ENCODE measurements around the gene ACTL7A.

Gene ACTL7A

DNA sequence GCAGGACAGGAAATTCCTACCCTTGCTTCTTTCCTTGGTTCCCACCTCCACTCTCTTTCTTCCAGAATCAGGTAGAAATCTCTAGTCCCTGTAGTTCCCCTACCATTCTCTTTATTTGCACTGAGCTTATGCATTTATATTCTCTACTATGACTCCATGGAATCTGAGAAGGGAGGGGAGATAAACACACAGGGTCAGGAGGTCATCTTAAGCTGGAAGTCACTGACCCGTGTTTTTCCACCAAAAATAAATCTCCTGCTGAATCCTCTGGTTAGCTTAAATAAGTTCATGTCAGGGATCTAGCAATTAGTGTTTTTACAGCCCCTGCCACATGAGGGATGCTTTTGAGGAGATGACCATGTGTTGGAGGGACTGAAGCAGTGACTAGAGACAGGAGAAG lies 10.0 kb upstream of the ACTL7A start:
- TF ChIP-seq TOX (CRISPR knock-in tag; IDR thresholded peaks at IDR 0.05; ENCODE audit: borderline replicate concordance) (no peak), ARNTL (CRISPR knock-in tag; IDR thresholded peaks at IDR 0.05; ENCODE audit: borderline replicate concordance, low read depth) (no peak), ZC3H10 (CRISPR knock-in tag; IDR thresholded peaks at IDR 0.05) (no peak), ZFP30 (CRISPR knock-in tag; IDR thresholded peaks at IDR 0.05) (no peak), ZNF565 (CRISPR knock-in tag; conservative IDR thresholded peaks at IDR 0.05; ENCODE audit: low read depth) (no peak)
- ATAC-seq, result no peak

DNA sequence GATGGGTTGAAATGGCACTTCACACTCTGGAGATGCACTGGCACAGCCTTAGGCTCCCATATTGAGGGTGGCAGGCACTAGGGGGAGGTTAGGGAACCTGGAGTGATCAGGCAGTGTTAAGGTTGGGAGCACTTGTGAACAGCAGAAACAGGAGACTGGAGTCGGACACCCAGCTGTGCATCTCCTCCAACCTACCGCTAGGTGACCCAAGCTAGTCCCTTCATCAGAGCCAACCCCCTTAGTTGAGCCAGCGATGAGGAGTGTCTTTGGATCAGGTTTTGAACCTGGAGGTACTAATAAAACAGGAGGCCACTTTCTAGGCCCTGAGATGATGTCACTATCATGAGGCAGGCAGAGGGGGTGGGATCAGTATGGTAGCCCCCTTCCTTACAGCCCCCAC lies 8.0 kb upstream of the ACTL7A start:
- TF ChIP-seq ZNF565 (CRISPR knock-in tag; conservative IDR thresholded peaks at IDR 0.05; ENCODE audit: low read depth), result no peak
- TF ChIP-seq ARNTL (CRISPR knock-in tag; IDR thresholded peaks at IDR 0.05; ENCODE audit: borderline replicate concordance, low read depth), result no peak
- TF ChIP-seq, protein P1, sequence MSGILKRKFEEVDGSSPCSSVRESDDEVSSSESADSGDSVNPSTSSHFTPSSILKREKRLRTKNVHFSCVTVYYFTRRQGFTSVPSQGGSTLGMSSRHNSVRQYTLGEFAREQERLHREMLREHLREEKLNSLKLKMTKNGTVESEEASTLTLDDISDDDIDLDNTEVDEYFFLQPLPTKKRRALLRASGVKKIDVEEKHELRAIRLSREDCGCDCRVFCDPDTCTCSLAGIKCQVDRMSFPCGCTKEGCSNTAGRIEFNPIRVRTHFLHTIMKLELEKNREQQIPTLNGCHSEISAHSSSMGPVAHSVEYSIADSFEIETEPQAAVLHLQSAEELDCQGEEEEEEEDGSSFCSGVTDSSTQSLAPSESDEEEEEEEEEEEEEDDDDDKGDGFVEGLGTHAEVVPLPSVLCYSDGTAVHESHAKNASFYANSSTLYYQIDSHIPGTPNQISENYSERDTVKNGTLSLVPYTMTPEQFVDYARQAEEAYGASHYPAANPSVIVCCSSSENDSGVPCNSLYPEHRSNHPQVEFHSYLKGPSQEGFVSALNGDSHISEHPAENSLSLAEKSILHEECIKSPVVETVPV (CRISPR knock-in tag; IDR thresholded peaks at IDR 0.05), result no peak
- TF ChIP-seq ZFP30 (CRISPR knock-in tag; IDR thresholded peaks at IDR 0.05), result no peak
- TF ChIP-seq ZFP3 (CRISPR knock-in tag; IDR thresholded peaks at IDR 0.05), result no peak
- ATAC-seq, result no peak

DNA sequence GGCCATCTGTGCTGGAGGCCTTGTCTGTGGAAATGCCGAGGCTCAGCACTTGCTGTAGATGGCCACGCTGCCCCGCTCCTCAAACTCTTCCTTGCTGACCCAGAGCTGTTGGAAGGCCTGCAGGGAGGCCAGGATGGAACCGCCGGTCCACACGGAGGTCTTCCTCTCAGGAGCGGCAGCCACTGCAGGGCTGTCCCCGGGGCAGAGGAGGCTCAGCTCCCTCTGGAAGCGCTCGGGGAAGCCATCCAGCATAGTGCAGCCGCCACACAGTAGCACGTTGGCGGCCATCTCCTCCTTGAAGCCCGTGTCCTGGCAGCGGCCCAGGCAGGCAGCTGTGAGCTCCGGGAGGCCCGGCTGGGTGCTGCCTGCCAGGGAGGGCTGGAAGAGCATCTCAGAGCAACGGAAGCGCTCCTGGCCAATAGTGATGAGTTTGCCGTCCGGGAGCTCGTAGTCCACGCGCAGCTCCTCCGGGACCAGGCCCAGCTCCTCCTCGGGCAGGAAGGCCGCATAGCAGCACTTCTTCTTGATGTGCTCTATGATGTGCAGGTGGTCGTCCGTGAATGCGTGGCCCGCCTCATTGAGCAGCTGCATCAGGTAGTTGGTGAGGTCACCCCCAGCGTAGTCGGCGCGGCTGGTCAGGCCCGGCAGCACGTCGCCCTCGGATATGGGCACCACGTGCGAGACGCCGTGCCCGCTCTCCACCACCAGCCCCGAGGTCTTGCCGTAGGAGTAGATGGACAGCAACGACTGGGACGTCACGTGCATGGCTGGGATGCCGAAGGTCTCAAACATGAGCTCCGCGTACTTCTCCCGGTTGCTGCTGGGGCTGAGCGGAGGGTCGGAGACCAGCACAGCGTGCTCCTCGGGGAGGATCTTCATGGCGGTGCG lies 7.2 kb upstream of the ACTL7A start:
- TF ChIP-seq CREB5 (CRISPR knock-in tag; IDR thresholded peaks at IDR 0.05; ENCODE audit: low read depth) (no peak), TOX (CRISPR knock-in tag; IDR thresholded peaks at IDR 0.05; ENCODE audit: borderline replicate concordance) (no peak), PPARA (CRISPR knock-in tag; IDR thresholded peaks at IDR 0.05; ENCODE audit: borderline replicate concordance) (no peak), PATZ1 (CRISPR knock-in tag; IDR thresholded peaks at IDR 0.05; ENCODE audit: borderline replicate concordance) (no peak), OSR1 (CRISPR knock-in tag; IDR thresholded peaks at IDR 0.05) (no peak), CSDC2 (CRISPR knock-in tag; IDR thresholded peaks at IDR 0.05) (no peak), ZFP3 (CRISPR knock-in tag; IDR thresholded peaks at IDR 0.05) (no peak), ZNF8 (CRISPR knock-in tag; IDR thresholded peaks at IDR 0.05) (no peak), SNAI2 (CRISPR knock-in tag; IDR thresholded peaks at IDR 0.05) (no peak), TCF4 (CRISPR knock-in tag; IDR thresholded peaks at IDR 0.05; ENCODE audit: borderline replicate concordance) (no peak), ZNF70 (CRISPR knock-in tag; IDR thresholded peaks at IDR 0.05) (no peak), ESRRG (CRISPR knock-in tag; IDR thresholded peaks at IDR 0.05) (no peak)
- TF ChIP-seq, protein P2, sequence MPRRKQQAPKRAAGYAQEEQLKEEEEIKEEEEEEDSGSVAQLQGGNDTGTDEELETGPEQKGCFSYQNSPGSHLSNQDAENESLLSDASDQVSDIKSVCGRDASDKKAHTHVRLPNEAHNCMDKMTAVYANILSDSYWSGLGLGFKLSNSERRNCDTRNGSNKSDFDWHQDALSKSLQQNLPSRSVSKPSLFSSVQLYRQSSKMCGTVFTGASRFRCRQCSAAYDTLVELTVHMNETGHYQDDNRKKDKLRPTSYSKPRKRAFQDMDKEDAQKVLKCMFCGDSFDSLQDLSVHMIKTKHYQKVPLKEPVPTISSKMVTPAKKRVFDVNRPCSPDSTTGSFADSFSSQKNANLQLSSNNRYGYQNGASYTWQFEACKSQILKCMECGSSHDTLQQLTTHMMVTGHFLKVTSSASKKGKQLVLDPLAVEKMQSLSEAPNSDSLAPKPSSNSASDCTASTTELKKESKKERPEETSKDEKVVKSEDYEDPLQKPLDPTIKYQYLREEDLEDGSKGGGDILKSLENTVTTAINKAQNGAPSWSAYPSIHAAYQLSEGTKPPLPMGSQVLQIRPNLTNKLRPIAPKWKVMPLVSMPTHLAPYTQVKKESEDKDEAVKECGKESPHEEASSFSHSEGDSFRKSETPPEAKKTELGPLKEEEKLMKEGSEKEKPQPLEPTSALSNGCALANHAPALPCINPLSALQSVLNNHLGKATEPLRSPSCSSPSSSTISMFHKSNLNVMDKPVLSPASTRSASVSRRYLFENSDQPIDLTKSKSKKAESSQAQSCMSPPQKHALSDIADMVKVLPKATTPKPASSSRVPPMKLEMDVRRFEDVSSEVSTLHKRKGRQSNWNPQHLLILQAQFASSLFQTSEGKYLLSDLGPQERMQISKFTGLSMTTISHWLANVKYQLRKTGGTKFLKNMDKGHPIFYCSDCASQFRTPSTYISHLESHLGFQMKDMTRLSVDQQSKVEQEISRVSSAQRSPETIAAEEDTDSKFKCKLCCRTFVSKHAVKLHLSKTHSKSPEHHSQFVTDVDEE (CRISPR knock-in tag; IDR thresholded peaks at IDR 0.05), result no peak
- ATAC-seq, result no peak; the same call in 2 of the 3 replicates

DNA sequence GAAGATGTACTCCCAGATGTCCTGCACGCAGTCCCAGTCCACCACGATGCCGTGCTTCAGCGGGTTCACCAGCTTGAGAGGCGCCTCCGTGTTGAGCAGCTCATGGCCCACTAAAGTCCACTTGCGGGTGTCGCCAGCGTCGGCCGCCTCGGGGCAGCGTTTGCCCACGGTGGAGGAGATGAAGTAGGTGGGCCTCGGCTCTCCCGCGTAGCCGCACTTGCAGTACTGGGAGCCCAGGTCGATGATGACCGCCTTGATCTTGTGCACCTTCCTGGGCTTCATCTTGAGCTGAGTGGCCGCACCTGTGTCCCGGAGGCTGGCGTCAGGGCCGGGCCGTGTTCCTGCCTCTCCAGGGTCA lies 6.6 kb upstream of the ACTL7A start:
- TF ChIP-seq ZNF565 (CRISPR knock-in tag; conservative IDR thresholded peaks at IDR 0.05; ENCODE audit: low read depth) (no peak), PPARA (CRISPR knock-in tag; IDR thresholded peaks at IDR 0.05; ENCODE audit: borderline replicate concordance) (no peak), CSDC2 (CRISPR knock-in tag; IDR thresholded peaks at IDR 0.05) (no peak), ZNF8 (CRISPR knock-in tag; IDR thresholded peaks at IDR 0.05) (no peak), ARNTL (CRISPR knock-in tag; IDR thresholded peaks at IDR 0.05; ENCODE audit: borderline replicate concordance, low read depth) (no peak), CREB5 (CRISPR knock-in tag; IDR thresholded peaks at IDR 0.05; ENCODE audit: low read depth) (no peak), GLIS3 (CRISPR knock-in tag; IDR thresholded peaks at IDR 0.05) (no peak), TCF4 (CRISPR knock-in tag; IDR thresholded peaks at IDR 0.05; ENCODE audit: borderline replicate concordance) (no peak), OSR1 (CRISPR knock-in tag; IDR thresholded peaks at IDR 0.05) (no peak), ZFP30 (CRISPR knock-in tag; IDR thresholded peaks at IDR 0.05) (no peak), ZC3H10 (CRISPR knock-in tag; IDR thresholded peaks at IDR 0.05) (no peak), ZFP3 (CRISPR knock-in tag; IDR thresholded peaks at IDR 0.05) (no peak)
- TF ChIP-seq, protein P2 (CRISPR knock-in tag; IDR thresholded peaks at IDR 0.05), result no peak
- ATAC-seq, result no peak

All from SK-N-SH treated with all-trans-retinoic acid at 6 μM for 48 hours (cell line).